Measurements from ENCODE around the gene ZMYND8.
"Not testable (repeated sequence)": the region's sequence is repeated elsewhere in the genome, so short reads cannot be mapped to it uniquely, and the experiment has no call there.

The ZMYND8 gene

GRCh38 chr20:47196091-47197081, 160.1 kb downstream of the ZMYND8 start:
- no peak for FAIRE-seq

GRCh38 chr20:47195573-47195972, 160.9 kb downstream of the ZMYND8 start:
- no peak for FAIRE-seq

- FAIRE-seq: no peak
These were observed 164.5 kb downstream of the ZMYND8 start for GRCh38 chr20:47191956-47192355.

GRCh38 chr20:47191074-47191673, 165.3 kb downstream of the ZMYND8 start:
- FAIRE-seq: no peak

- FAIRE-seq: no peak
These were observed 167.4 kb downstream of the ZMYND8 start for GRCh38 chr20:47189060-47189459.

GRCh38 chr20:47188540-47188939, 168.0 kb downstream of the ZMYND8 start:
- no peak for FAIRE-seq

- no peak for FAIRE-seq
These were observed 168.9 kb downstream of the ZMYND8 start for GRCh38 chr20:47187450-47188195.

- no peak for FAIRE-seq
These were observed 173.1 kb downstream of the ZMYND8 start for GRCh38 chr20:47183367-47183766.

- no peak for FAIRE-seq
These were observed 175.2 kb downstream of the ZMYND8 start for GRCh38 chr20:47181056-47181862.

- FAIRE-seq: no peak
These were observed 177.2 kb downstream of the ZMYND8 start for GRCh38 chr20:47179267-47179666.

GRCh38 chr20:47178851-47179250, 177.6 kb downstream of the ZMYND8 start:
- no peak for FAIRE-seq

GRCh38 chr20:47178277-47178676, 178.2 kb downstream of the ZMYND8 start:
- FAIRE-seq: no peak

GRCh38 chr20:47176217-47176616, 180.3 kb downstream of the ZMYND8 start:
- not testable (repeated sequence) for FAIRE-seq

- no peak for FAIRE-seq
These were observed 181.0 kb downstream of the ZMYND8 start for GRCh38 chr20:47175493-47175892.

- no peak for FAIRE-seq
These were observed 181.8 kb downstream of the ZMYND8 start for GRCh38 chr20:47174456-47175243.

GRCh38 chr20:47173596-47174216, 182.8 kb downstream of the ZMYND8 start:
- no peak for FAIRE-seq

GRCh38 chr20:47172579-47172978, 183.9 kb downstream of the ZMYND8 start:
- no peak for FAIRE-seq

- FAIRE-seq: no peak
These were observed 188.7 kb downstream of the ZMYND8 start for GRCh38 chr20:47167846-47168245.

GRCh38 chr20:47165376-47165865, 191.1 kb downstream of the ZMYND8 start:
- no peak for FAIRE-seq

- no peak for FAIRE-seq
These were observed 192.4 kb downstream of the ZMYND8 start for GRCh38 chr20:47164140-47164539.

GRCh38 chr20:47161411-47161810, 195.1 kb downstream of the ZMYND8 start:
- no peak for FAIRE-seq

Measured in G401.6 (cell line).